ENCODE data around the gene MAPK1IP1L. TPM values are rescaled to one million over a fixed set of nuclear protein-coding genes. Genes with fewer than 3 reads are reported as not detected.

The MAPK1IP1L gene
- total and polyA plus RNA-seq, 2 of the 4 experiments (the other 2 are of a cell fraction) = 44.8 to 168 TPM

- Histone ChIP-seq H3K36me3 (ENCODE audit: control insufficient read depth, insufficient read depth, low read length) (peaks cover 4% of the 10 kb centered on the region; the same call in 1 of the 2 replicates), H3K9ac (ENCODE audit: low read depth, low read length) (no peak overlapping the region), H3K56ac (ENCODE audit: extremely low read depth, insufficient read depth, low read length) (no peak overlapping the region), H3K9me1 (ENCODE audit: insufficient read depth, low read length) (peaks cover 8% of the 10 kb centered on the region), H2BK15ac (ENCODE audit: low read depth, low read length) (no peak overlapping the region), H2BK20ac (ENCODE audit: low read depth, low read length) (no peak overlapping the region), H3K23ac (ENCODE audit: low read depth, low read length) (no peak overlapping the region), H3K4me3 (ENCODE audit: insufficient read depth, low read depth, low read length) (no peak overlapping the region), H4K5ac (ENCODE audit: low read depth, low read length) (no peak overlapping the region), H4K91ac (ENCODE audit: insufficient read depth, low read depth, low read length) (no peak overlapping the region), H3K14ac (replicated peaks; ENCODE audit: low read depth, low read length) (no peak overlapping the region), H2AK5ac (ENCODE audit: low read depth, low read length) (0 out of 2 replicates have a peak overlapping the region, but pooled peaks have one; percentile 28), H3K4me1 (ENCODE audit: control insufficient read depth, insufficient read depth, low read length) (peaks cover 15% of the 10 kb centered on the region), H3K4ac (ENCODE audit: low read depth, low read length) (no peak overlapping the region), H3K27me3 (ENCODE audit: control insufficient read depth, insufficient read depth, low read length) (no peaks in the 10 kb centered on the region), H2AFZ (replicated peaks; ENCODE audit: low read length, poor library complexity) (no peak overlapping the region), H4K20me1 (ENCODE audit: insufficient read depth, low read length) (peaks cover 7% of the 10 kb centered on the region; the same call in 1 of the 2 replicates), H2BK5ac (ENCODE audit: low read depth, low read length, poor library complexity, severe bottlenecking) (peak overlapping the region; percentile 58), H3K27ac (ENCODE audit: insufficient read depth, low read length) (peak overlapping the region; percentile 61; the same call in 1 of the 2 replicates), H2AK9ac (replicated peaks; ENCODE audit: low read depth, low read length, poor library complexity) (no peak overlapping the region), H2BK120ac (ENCODE audit: low read depth, low read length) (no peak overlapping the region), H3K9me3 (ENCODE audit: control insufficient read depth, insufficient read depth, low read length) (no peaks in the 10 kb centered on the region), H3K4me2 (ENCODE audit: low read depth, low read length) (no peak overlapping the region), H3K79me1 (ENCODE audit: low read depth in 1 of 2, low read length in 2 of 2) (peaks cover 0 to 26% of the 10 kb centered on the region in 2 experiments; a peak in 3 of 4 replicates), H3K18ac (ENCODE audit: low read depth, low read length) (no peak overlapping the region), H4K8ac (ENCODE audit: low read depth in 2 of 2, low read length in 2 of 2) (peak overlapping the region in 1 of 2 experiments; percentile 49; a peak in 1 of 4 replicates)
- dilution Hi-C loops (cut with HindIII; ENCODE audit: low sequenced_read_pairs, unreplicated experiment) (no loop called here), intact Hi-C loops (cut with micrococcal nuclease) (no loop called here), in situ Hi-C loops (cut with MboI; ENCODE audit: low sequenced_read_pairs) (no loop called here)
- ChIA-PET POLR2A (ENCODE audit: unreplicated experiment) (no interaction called here), CTCF (interaction anchor here (0.6 to 1.1 kb wide), 2 partner anchors 17 to 41 kb away, joined by 4 to 6 read pairs; no protein-coding TSS in a partner anchor)
- WGBS, 2 experiments (ENCODE audit: extremely low coverage in 2 of 2, insufficient read length in 1 of 2) = no CpG with 5 or more reads among the region's 4 CpGs
- no TSS peak for BruUV-seq (replicated peaks)
- DNase-seq (peak; percentile 50), ATAC-seq (ENCODE audit: low read depth) (peak; percentile 5; the same call in 1 of the 2 replicates)
- no peak for TF ChIP-seq MXI1 (IDR thresholded peaks at IDR 0.05; ENCODE audit: borderline replicate concordance, low read depth, low read length)
- TF ChIP-seq CEBPB (IDR thresholded peaks at IDR 0.05; ENCODE audit: low read depth, low read length) = no peak
- TF ChIP-seq MAFK (IDR thresholded peaks at IDR 0.05; ENCODE audit: low read depth, low read length) = no peak
- TF ChIP-seq NFE2L2 (IDR thresholded peaks at IDR 0.05; ENCODE audit: low read depth, low read length) = no peak
These were observed 19.5 kb downstream of the MAPK1IP1L start for GRCh38 chr14:55070981-55071411.

Measured in IMR-90 (cell line).